ENCODE results near the gene KCNN1.

Gene KCNN1

DNA sequence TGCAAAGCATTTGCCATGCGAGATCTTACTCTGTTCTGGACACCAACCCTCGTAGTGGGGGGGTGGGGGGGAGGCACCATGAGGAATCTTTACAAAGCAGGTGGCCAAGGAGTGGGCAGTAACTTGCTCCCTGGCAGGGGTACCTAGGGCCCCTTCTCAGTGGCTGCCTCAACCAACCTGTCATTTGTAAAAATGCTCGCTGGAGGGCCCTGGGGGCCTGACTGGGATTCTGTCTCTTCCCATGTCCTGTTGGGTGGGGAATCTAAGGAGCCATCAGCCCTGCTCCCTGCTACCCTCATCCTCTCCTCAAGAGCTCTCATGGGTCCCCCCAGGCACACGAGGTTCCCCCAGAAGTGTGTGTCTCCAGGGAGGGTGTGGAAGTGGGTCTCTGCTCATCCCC lies 1.5 kb downstream of the KCNN1 start:
- Histone ChIP-seq H3K27ac (ENCODE audit: low read depth, low read length, poor library complexity, severe bottlenecking) (no peak overlapping the region), H2AFZ (ENCODE audit: low read length) (no peak overlapping the region), H3K9ac (ENCODE audit: low read length) (no peak overlapping the region), H3K27me3 (ENCODE audit: insufficient read depth, low read length) (peaks cover 5% of the 10 kb centered on the region), H3K79me2 (ENCODE audit: insufficient read depth, low read length) (no peaks in the 10 kb centered on the region), H3F3A (ENCODE audit: insufficient read depth, low read length) (no peaks in the 10 kb centered on the region), H3K9me3 (ENCODE audit: low read length) (no peaks in the 10 kb centered on the region), H3K36me3 (ENCODE audit: insufficient read depth, low read length) (no peaks in the 10 kb centered on the region), H3K4me2 (ENCODE audit: low read length) (no peak overlapping the region), H3K4me1 (ENCODE audit: insufficient read depth, low read length, severe bottlenecking) (no peaks in the 10 kb centered on the region), H3K9me2 (ENCODE audit: low read depth, low read length) (no peaks in the 10 kb centered on the region), H4K20me1 (ENCODE audit: insufficient read depth, low read length) (no peaks in the 10 kb centered on the region), H3K4me3 (ENCODE audit: low read depth, low read length, poor library complexity, severe bottlenecking) (no peak overlapping the region)
- TF ChIP-seq EZH2 (IDR thresholded peaks at IDR 0.05; ENCODE audit: borderline replicate concordance, low read length) = no peak
- no peak for TF ChIP-seq CTCF (IDR thresholded peaks at IDR 0.05; ENCODE audit: low read length)

- peaks cover 2% of the 10 kb centered on the region for H3K27me3 ChIP-seq (ENCODE audit: insufficient read depth, low read length)
- H2AFZ ChIP-seq (ENCODE audit: low read length) = no peak overlapping the region
- H3K27ac ChIP-seq (ENCODE audit: low read depth, low read length, poor library complexity, severe bottlenecking) = no peak overlapping the region
- no peaks in the 10 kb centered on the region for H3K9me3 ChIP-seq (ENCODE audit: low read length)
- no peaks in the 10 kb centered on the region for H4K20me1 ChIP-seq (ENCODE audit: insufficient read depth, low read length)
- no peaks in the 10 kb centered on the region for H3K9me2 ChIP-seq (ENCODE audit: low read depth, low read length)
- H3K4me1 ChIP-seq (ENCODE audit: insufficient read depth, low read length, severe bottlenecking) = no peaks in the 10 kb centered on the region
- H3F3A ChIP-seq (ENCODE audit: insufficient read depth, low read length) = no peaks in the 10 kb centered on the region
- no peak overlapping the region for H3K9ac ChIP-seq (ENCODE audit: low read length)
- no peak for TF ChIP-seq CTCF (IDR thresholded peaks at IDR 0.05; ENCODE audit: low read length)
- TF ChIP-seq EZH2 (IDR thresholded peaks at IDR 0.05; ENCODE audit: borderline replicate concordance, low read length) = no peak
- H3K4me3 ChIP-seq (ENCODE audit: low read depth, low read length, poor library complexity, severe bottlenecking) = no peak overlapping the region
- H3K79me2 ChIP-seq (ENCODE audit: insufficient read depth, low read length) = no peaks in the 10 kb centered on the region
- no peak overlapping the region for H3K4me2 ChIP-seq (ENCODE audit: low read length)
- H3K36me3 ChIP-seq (ENCODE audit: insufficient read depth, low read length) = no peaks in the 10 kb centered on the region
These were observed 2.3 kb downstream of the KCNN1 start for GRCh38 chr19:17969096-17969792.

DNA sequence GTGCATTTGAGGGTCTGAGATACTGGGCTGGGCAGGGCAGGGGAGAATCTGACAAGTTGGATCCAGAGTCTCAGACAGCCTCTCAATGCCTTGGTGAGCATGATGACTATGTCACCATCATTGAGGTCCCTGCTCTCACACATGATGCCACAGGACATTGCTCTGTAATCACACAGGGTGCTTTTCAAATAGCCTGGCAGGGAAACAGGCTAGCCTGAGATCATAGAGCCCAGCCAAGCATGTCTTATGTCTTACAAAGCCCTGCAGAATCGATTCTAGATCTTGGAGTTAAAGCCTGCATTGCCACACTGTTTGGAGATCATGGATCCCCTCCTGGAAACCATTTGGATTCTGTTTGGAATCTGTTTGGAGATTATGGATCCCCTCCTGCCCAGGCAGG lies 5.3 kb downstream of the KCNN1 start:
- Histone ChIP-seq H3K9me3 (ENCODE audit: low read length) (no peaks in the 10 kb centered on the region), H3K4me3 (ENCODE audit: low read depth, low read length, poor library complexity, severe bottlenecking) (no peak overlapping the region), H2AFZ (ENCODE audit: low read length) (no peak overlapping the region), H3K27me3 (ENCODE audit: insufficient read depth, low read length) (peaks cover 3% of the 10 kb centered on the region; the same call in 1 of the 2 replicates), H3K79me2 (ENCODE audit: insufficient read depth, low read length) (no peaks in the 10 kb centered on the region), H3K4me1 (ENCODE audit: insufficient read depth, low read length, severe bottlenecking) (no peaks in the 10 kb centered on the region), H3K36me3 (ENCODE audit: insufficient read depth, low read length) (no peaks in the 10 kb centered on the region), H4K20me1 (ENCODE audit: insufficient read depth, low read length) (no peaks in the 10 kb centered on the region), H3F3A (ENCODE audit: insufficient read depth, low read length) (no peaks in the 10 kb centered on the region), H3K4me2 (ENCODE audit: low read length) (no peak overlapping the region), H3K9me2 (ENCODE audit: low read depth, low read length) (no peaks in the 10 kb centered on the region), H3K9ac (ENCODE audit: low read length) (no peak overlapping the region), H3K27ac (ENCODE audit: low read depth, low read length, poor library complexity, severe bottlenecking) (no peak overlapping the region)
- TF ChIP-seq EZH2 (IDR thresholded peaks at IDR 0.05; ENCODE audit: borderline replicate concordance, low read length) = no peak
- TF ChIP-seq CTCF (IDR thresholded peaks at IDR 0.05; ENCODE audit: low read length) = no peak
